ENCODE measurements around the gene MEOX1.

DNA sequence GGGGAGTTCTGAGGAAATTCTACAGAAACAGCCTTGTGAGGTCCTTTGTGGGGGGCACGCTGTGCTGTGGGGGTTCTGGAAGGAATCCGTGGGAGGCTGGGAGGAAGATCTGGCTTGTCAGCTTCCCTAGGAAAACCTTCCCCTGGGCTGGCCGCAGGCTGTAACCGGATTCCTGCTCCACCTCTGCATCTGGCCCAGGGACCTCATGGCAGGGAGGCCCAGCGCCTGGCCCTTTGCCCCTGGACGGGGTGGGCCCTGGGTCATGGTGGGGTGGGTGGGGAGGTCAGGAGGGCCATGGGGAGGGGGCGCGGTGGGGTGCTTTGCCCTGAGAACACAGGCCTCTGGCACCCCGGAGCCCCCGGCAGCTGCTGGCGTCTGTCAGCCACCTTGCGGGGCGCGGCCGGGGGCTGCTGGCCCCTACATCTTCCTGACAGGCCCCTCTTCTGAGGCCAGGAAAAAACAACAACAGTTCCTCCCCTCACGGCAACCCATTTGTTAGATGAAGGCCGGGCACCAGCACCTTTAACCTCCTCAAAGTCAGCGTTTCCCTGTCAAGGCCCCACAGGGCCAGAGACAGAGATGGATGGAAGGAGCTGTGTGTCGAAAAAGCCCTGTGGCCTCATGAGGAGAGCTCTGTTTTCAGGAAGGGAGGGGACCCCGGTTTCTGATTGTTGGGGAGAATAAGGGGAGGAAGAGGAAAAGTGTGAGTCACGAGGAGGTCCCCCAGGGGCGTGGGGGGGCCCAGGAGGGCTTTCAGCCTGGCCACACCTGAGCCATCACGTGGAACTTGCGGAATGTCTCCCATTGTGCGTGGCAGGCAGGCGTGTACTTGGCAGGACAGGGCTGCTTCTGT is 3.6 kb upstream of the MEOX1 start:
- TF ChIP-seq POLR2A (IDR thresholded peaks at IDR 0.05) = no peak
- TF ChIP-seq, protein P1, sequence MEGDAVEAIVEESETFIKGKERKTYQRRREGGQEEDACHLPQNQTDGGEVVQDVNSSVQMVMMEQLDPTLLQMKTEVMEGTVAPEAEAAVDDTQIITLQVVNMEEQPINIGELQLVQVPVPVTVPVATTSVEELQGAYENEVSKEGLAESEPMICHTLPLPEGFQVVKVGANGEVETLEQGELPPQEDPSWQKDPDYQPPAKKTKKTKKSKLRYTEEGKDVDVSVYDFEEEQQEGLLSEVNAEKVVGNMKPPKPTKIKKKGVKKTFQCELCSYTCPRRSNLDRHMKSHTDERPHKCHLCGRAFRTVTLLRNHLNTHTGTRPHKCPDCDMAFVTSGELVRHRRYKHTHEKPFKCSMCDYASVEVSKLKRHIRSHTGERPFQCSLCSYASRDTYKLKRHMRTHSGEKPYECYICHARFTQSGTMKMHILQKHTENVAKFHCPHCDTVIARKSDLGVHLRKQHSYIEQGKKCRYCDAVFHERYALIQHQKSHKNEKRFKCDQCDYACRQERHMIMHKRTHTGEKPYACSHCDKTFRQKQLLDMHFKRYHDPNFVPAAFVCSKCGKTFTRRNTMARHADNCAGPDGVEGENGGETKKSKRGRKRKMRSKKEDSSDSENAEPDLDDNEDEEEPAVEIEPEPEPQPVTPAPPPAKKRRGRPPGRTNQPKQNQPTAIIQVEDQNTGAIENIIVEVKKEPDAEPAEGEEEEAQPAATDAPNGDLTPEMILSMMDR (IDR thresholded peaks at IDR 0.05) = no peak

All from Peyer's patch (tissue), 4 donors.